Immature natural killer cell (primary cell): ENCODE data around the gene MACROD2. TPM values are rescaled to one million over a fixed set of nuclear protein-coding genes. Genes with fewer than 3 reads are reported as not detected.

Experiments
- DNase-seq, 3 donors: peaks; one replicate each; pipeline ENCODE4 v3.0.0; 2022; ENCODE audit warnings: mixed read lengths in 1 of 3
- H3K27ac Mint-ChIP-seq, 6 donors: one replicate each; pipeline ENCODE4 v1.8.0; 2020; ENCODE audit warnings: mixed read lengths in 6 of 6, mild to moderate bottlenecking in 5 of 6, inconsistent platforms in 4 of 6, moderate library complexity in 3 of 6
- H3K27me3 Mint-ChIP-seq, 3 donors: one replicate each; pipeline ENCODE4 v1.8.0; 2020 to 2021; ENCODE audit warnings: low read depth in 3 of 3, mild to moderate bottlenecking in 3 of 3, mixed read lengths in 3 of 3, moderate library complexity in 3 of 3, inconsistent platforms in 1 of 3
- H3K36me3 Mint-ChIP-seq, 3 donors: one replicate each; pipeline ENCODE4 v1.8.0; 2020; ENCODE audit warnings: mixed read lengths in 3 of 3, inconsistent platforms in 2 of 3, mild to moderate bottlenecking in 2 of 3
- H3K4me1 Mint-ChIP-seq, 2 donors: one replicate each; pipeline ENCODE4 v1.8.0; 2020; ENCODE audit warnings: inconsistent platforms in 2 of 2, mild to moderate bottlenecking in 2 of 2, mixed read lengths in 2 of 2, moderate library complexity in 1 of 2
- H3K4me3 Mint-ChIP-seq, 5 donors: one replicate each; pipeline ENCODE4 v1.8.0; 2020; ENCODE audit warnings: mild to moderate bottlenecking in 5 of 5, mixed read lengths in 5 of 5, inconsistent platforms in 3 of 5, moderate library complexity in 3 of 5
- H3K9me3 Mint-ChIP-seq, 6 donors: one replicate each; pipeline ENCODE4 v1.8.0; 2020; ENCODE audit warnings: mild to moderate bottlenecking in 6 of 6, mixed read lengths in 6 of 6, inconsistent platforms in 4 of 6, moderate library complexity in 3 of 6
- polyA plus RNA-seq, 3 donors: library from polyadenylated mRNA; unstranded; fragments of 300-500 nt; fragmentation: Illumina TruSeq; gene quantifications; one replicate each; pipeline ENCODE4 v1.2.3, GENCODE V29; 2021

The MACROD2 gene
- polyA plus RNA-seq, 3 donors from 2014 or later: not detected

DNA sequence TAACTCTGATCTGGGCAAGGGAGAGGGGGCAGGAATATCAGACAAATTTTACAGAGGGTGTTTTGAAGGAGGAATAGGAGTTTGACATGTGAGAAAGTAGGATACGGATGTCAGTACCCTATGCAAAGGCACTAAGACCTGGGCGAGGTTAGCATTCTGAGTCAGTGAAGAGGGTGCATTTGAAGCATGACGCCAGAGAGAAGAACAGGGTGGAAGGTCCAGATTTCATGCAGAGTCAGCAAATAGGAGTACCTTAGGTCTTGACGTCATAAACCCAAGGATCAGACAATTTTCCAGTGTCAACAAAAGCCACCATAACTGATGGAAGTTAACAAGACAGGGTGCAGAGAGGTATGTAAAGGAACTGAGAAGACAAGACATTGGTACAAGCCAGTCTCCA, 1738.7 kb downstream of the MACROD2 start:
- Mint-ChIP-seq H3K9me3 (peaks cover 0 to 20% (median 4%) of the 10 kb centered on the region in 6 donors), H3K27me3 (peaks cover 0 to 4% (median 0%) of the 10 kb centered on the region in 3 donors), H3K36me3 (no peaks in the 10 kb centered on the region), H3K4me1 (no peaks in the 10 kb centered on the region), H3K27ac (no peak overlapping the region), H3K4me3 (no peak overlapping the region)
- no peak for DNase-seq

DNA sequence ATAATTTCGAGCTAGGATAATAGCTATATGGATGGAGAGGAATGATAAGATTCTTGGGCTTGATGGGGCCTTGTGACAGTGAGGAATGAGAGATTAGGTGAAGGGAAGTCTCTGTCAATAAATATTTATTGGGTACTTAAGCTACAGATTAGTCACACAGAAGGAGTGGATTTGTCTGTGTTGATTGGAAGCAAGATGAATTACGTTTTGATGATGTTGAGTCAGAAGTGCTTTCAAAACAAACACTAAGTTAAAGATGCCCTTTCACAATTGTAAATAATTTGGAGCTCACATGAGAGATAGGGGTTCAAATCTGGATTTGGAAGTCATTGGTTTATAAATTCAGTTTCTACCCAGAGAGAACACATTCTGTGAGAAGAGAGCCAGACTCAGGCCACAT, 1743.7 kb downstream of the MACROD2 start:
- H3K4me3 Mint-ChIP-seq: no peak overlapping the region
- no peaks in the 10 kb centered on the region for H3K4me1 Mint-ChIP-seq
- H3K27ac Mint-ChIP-seq: no peak overlapping the region
- no peaks in the 10 kb centered on the region for H3K36me3 Mint-ChIP-seq
- no peak for DNase-seq
- H3K9me3 Mint-ChIP-seq: peaks cover 0 to 7% (median under 1%) of the 10 kb centered on the region in 6 donors
- peaks cover 0 to under 1% (median 0%) of the 10 kb centered on the region in 3 donors for H3K27me3 Mint-ChIP-seq

DNA sequence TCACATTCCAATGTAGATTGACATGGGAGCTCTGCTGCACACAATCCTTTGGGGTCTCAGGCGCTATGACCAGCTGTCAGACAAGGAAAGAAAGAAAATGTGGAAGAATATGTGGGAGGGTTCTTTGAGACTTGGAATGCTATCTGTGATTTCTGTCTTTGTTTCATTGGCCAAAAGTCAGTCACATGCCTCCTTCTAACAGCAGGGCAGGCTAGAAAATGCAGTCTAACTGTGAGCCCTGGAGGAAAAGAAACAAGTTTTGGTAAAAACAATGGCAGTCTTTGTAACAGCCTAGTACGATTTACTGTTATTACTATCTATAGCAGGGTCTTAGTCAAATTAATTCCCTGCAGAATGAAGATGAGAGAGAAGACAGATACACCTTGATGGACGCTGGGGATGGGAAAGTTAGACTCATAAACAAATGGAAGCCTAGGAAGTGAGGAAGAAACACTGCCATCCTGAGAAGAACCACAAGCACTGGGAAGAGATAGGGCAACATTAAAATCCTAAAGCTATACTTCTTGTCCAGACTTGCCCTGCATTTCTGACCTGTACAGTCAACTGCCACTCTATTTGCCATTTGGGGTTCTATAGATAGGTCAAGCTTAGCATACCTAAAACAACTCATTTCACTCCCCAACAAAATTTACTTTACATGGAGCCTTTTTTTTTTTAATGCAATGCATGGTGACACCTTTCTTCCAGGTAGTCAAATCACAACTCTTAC, 1744.9 kb downstream of the MACROD2 start:
- DNase-seq: no peak
- no peaks in the 10 kb centered on the region for H3K36me3 Mint-ChIP-seq
- H3K27me3 Mint-ChIP-seq: no peaks in the 10 kb centered on the region
- no peak overlapping the region for H3K4me3 Mint-ChIP-seq
- H3K9me3 Mint-ChIP-seq: peaks cover 0 to 5% (median under 1%) of the 10 kb centered on the region in 6 donors
- no peaks in the 10 kb centered on the region for H3K4me1 Mint-ChIP-seq
- no peak overlapping the region for H3K27ac Mint-ChIP-seq

DNA sequence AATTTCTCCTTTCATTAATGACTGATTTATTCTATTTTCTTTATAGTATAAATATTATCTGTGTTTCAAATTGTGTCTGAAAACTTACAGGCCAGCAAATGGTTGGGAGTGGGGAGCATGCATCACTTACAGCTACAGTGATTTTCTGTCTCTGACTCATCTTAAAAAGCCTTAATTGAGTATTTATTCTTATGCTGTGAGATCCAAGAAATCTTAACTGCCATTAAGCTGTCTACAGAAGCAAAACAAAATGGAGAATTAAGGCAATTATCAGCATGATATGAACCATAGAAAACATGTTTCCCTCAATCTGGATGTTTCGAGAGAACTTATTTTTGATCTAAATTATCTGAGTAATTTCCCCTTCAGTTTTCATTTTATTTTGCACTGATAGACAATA, 1746.8 kb downstream of the MACROD2 start:
- Mint-ChIP-seq H3K36me3 (no peaks in the 10 kb centered on the region), H3K9me3 (peaks cover 0 to 10% (median 4%) of the 10 kb centered on the region in 6 donors), H3K4me3 (no peak overlapping the region), H3K27me3 (no peaks in the 10 kb centered on the region), H3K4me1 (no peaks in the 10 kb centered on the region), H3K27ac (no peak overlapping the region)
- no peak for DNase-seq

DNA sequence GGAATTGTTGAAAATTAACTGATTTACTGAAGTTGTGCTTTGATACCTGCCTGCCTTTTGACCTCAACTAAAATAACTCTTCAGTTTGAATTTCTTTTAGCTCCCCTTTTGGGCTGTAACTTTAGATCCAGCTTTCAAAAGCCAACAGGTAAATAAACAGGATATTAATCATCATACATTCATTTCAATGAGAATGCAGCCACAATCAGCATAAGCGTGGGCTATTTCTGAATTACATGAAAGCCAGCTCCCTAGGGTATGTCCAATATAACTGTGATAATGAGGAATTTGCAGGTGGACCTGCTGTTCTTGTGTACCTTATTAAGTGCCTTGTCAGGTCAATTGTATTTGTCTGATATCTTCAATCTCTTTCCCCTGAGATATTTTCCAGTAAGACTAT, 1747.3 kb downstream of the MACROD2 start:
- Mint-ChIP-seq H3K4me3 (no peak overlapping the region), H3K27ac (no peak overlapping the region), H3K27me3 (no peaks in the 10 kb centered on the region), H3K4me1 (no peaks in the 10 kb centered on the region), H3K36me3 (no peaks in the 10 kb centered on the region), H3K9me3 (peaks cover 0 to 13% (median 4%) of the 10 kb centered on the region in 6 donors)
- DNase-seq: no peak

DNA sequence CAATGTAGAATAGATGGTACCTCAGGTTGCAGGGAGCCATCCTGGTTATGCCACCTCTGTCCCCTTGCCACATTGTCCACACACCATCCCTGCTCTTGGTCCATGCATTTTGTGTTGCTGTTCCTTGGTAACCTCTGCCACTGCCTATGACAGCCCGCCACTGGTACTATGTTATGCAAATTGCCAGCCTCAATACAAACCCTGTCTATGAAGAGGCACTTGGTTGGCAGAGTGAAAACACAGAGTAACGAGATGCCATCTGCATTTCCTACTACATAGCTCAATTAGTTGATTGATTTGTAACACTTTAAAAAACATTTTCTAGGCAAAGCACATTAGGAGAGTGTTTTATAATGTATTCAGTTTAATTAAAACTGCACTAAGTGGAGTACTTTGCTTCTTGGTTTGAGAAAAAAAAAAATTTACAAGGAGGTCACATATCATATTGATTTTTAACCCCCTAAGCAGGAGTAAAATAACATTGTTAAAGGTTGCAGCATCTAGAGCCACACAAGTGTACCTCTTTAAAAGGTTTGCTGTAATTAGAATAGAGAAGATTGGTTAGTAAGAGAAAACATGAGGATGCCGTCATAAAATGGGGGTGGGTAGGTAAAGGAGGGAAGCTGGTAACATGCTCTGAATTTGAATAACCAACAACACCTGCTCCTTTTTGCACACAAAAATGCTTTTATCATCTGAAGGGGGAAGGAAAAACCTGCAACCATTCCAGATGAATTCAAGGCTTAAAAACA, 1760.9 kb downstream of the MACROD2 start:
- no peak overlapping the region for H3K27ac Mint-ChIP-seq
- DNase-seq: no peak
- H3K36me3 Mint-ChIP-seq: peaks cover 0 to 3% (median 0%) of the 10 kb centered on the region in 3 donors
- H3K4me3 Mint-ChIP-seq: no peak overlapping the region
- H3K9me3 Mint-ChIP-seq: peaks cover 0 to 1% (median 0%) of the 10 kb centered on the region in 6 donors
- no peaks in the 10 kb centered on the region for H3K4me1 Mint-ChIP-seq
- peaks cover 0 to 6% (median 2%) of the 10 kb centered on the region in 3 donors for H3K27me3 Mint-ChIP-seq

DNA sequence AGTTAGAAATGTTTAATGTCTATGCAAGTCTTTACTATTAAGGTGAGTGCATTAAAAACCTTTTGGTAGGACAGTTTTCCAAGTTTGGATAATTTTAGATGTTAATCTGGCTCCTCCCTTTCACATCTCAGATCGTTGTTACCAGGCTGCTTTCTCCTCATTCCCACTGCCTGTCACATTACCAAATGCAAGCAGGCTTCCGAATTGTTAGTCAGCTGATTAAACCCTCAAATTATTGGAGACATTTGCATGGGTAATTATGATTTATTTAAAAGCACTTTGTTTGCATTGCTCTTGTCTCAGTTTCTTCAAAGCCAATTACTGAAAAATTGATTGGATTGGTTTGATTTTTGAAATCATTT, 1761.4 kb downstream of the MACROD2 start:
- peaks cover 0 to 3% (median 0%) of the 10 kb centered on the region in 3 donors for H3K36me3 Mint-ChIP-seq
- no peak overlapping the region for H3K4me3 Mint-ChIP-seq
- H3K27me3 Mint-ChIP-seq: peaks cover 0 to 6% (median 2%) of the 10 kb centered on the region in 3 donors
- H3K4me1 Mint-ChIP-seq: no peaks in the 10 kb centered on the region
- peaks cover 0 to 1% (median 0%) of the 10 kb centered on the region in 6 donors for H3K9me3 Mint-ChIP-seq
- H3K27ac Mint-ChIP-seq: no peak overlapping the region
- DNase-seq: no peak

DNA sequence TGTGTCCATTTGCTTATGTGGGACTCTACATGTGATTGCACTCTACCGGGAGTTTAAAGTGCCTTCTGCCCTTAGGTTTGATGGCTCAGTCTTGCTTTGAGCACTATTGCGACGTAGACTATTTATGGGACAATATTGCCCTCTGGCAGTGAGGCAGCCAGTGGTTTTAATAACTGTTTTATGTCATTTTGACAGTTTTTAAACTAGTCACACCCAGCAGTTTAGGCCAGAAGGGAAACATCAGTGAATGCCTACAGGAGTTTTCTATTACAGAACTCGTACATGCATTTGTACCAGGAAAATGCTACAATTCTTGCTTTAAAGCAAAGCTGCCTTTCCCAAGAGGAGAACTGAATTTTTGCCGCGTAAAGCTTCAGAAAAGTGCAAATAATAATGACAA, 1764.3 kb downstream of the MACROD2 start:
- DNase-seq: no peak
- Mint-ChIP-seq H3K4me1 (no peaks in the 10 kb centered on the region), H3K9me3 (peaks cover 0 to 3% (median under 1%) of the 10 kb centered on the region in 6 donors), H3K4me3 (no peak overlapping the region), H3K36me3 (peaks cover 0 to 3% (median 0%) of the 10 kb centered on the region in 3 donors), H3K27ac (no peak overlapping the region), H3K27me3 (peaks cover 0 to 6% (median 2%) of the 10 kb centered on the region in 3 donors)

DNA sequence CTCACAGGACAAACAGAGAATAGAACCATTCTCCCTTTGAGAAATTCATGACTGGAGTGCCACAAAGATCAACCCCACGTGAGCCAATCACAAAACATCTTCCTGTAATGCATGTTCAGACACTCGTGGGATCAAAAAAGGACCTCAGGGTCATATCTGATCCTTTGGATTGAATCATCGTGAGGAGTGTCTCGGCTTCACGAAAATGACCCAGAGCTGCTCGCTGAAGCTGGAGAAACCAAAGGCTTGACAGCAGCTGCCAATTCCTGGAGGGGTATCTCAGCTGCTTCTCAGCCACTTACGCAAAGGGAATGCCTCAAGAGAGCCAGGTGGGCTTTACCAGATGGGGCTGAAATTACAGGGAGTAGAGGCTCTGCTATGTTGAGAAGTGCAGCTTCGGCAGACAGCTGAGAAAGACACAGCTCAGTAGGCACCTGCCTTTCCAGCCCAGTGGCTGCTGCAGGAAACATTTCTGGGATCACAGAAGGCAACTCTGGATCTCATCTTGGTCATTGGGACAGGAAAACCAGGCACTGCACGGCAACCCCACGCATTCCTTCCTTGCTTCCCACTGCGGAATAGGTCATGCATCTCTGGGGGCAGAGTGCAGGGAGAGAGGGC, 1764.8 kb downstream of the MACROD2 start:
- Mint-ChIP-seq H3K27ac (no peak overlapping the region), H3K36me3 (peaks cover 0 to 3% (median 0%) of the 10 kb centered on the region in 3 donors), H3K4me3 (no peak overlapping the region), H3K4me1 (no peaks in the 10 kb centered on the region), H3K9me3 (peaks cover 0 to 6% (median 0%) of the 10 kb centered on the region in 6 donors), H3K27me3 (peaks cover 0 to 6% (median 3%) of the 10 kb centered on the region in 3 donors)
- no peak for DNase-seq

DNA sequence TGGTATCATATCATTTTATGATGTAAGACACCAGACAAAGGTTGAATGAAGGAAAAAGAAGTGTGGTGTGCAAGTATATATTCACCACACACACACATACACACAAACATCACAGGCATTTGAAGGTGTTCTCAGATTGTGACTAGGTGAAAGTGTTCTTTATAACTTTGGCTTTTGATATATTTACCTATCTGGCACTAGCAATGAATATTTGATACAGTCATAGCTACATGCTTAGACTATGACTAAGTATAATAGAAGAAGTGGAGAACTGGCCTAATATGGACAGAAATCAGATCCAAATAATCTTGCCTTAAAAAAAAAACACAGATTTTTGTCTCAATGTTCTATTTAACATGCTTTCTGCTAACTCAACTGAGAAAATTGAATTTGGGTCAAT, 1768.0 kb downstream of the MACROD2 start:
- Mint-ChIP-seq H3K4me1 (no peaks in the 10 kb centered on the region), H3K9me3 (peaks cover 0 to 9% (median 1%) of the 10 kb centered on the region in 6 donors), H3K36me3 (no peaks in the 10 kb centered on the region), H3K27ac (no peak overlapping the region), H3K27me3 (peaks cover 0 to 2% (median 0%) of the 10 kb centered on the region in 3 donors), H3K4me3 (no peak overlapping the region)
- no peak for DNase-seq

DNA sequence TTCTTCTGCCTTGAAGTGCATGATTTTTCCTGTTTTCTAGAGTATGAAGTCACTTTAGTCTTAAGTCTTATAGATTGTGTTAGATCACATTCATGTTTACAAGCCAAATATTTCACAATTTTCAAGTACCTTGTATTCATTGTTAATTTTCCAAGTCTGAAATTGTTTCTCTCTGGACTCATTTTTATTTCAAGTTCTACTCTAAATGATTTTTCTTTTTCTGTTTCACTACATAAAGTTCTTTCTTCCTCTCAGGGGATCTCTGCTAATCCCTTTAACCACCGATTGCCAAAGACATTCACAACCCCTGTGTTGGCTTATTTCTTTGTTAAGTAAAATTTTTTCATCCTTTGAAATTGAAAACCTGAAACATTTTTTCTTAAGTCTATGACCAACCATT, 1772.3 kb downstream of the MACROD2 start:
- Mint-ChIP-seq H3K27me3 (peaks cover 0 to 2% (median 0%) of the 10 kb centered on the region in 3 donors), H3K4me3 (no peak overlapping the region), H3K27ac (no peak overlapping the region), H3K36me3 (no peaks in the 10 kb centered on the region), H3K9me3 (peaks cover 0 to 9% (median 1%) of the 10 kb centered on the region in 6 donors), H3K4me1 (no peaks in the 10 kb centered on the region)
- no peak for DNase-seq

DNA sequence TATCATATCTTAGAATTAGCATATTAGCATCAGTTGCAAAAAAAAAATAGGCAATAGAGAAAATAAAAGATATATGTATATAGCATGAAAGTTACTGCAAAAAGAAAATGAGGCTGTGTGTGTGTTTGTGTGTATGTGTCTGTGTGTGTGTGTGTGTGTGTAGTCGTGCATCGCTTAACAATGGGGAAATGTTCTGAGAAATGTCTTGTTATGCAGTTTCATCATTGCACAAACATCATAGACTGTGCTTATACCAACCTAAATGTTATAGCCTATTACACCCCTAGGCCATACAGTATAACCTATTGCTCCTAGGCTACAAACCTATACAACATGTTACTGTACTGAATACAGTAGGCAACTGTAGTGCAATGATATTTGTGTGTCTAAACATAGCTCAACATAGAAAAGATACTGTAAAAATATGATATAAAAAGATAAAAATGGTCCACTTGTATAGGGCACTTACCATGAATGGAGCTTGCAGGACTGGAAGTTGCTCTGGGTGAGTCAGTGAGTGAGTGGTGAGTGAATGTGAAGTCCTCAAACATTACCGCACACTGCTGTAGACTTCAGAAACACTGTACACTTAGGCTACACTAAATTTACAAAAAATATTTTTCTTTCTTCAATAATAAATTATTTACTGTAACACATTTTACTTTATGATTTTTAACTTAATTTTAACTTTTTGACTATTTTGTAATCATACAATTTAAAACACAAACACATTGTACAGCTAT, 1772.9 kb downstream of the MACROD2 start:
- Mint-ChIP-seq H3K4me1 (no peaks in the 10 kb centered on the region), H3K4me3 (no peak overlapping the region), H3K27ac (no peak overlapping the region), H3K27me3 (peaks cover 0 to 2% (median 0%) of the 10 kb centered on the region in 3 donors), H3K36me3 (no peaks in the 10 kb centered on the region), H3K9me3 (peaks cover 0 to 9% (median 1%) of the 10 kb centered on the region in 6 donors)
- DNase-seq: no peak

DNA sequence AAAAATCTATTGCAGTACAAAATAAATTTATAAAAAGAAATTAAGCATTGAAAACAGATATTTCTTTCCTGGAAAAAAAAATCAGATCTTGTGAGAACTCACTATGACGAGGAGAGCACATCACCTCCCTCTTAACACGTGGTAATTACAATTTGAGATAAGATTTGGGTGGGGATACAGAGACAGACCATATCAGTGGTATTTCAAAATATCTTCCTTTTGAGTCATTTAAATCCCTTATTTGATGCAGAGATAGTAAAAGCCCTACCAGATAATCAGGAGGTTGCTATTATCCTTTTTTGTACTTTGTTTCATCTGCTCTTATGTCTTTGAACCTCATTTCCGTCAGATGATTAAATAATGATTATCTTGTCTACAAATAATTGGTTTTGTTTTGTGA, 1777.5 kb downstream of the MACROD2 start:
- H3K36me3 Mint-ChIP-seq: no peaks in the 10 kb centered on the region
- H3K4me3 Mint-ChIP-seq: no peak overlapping the region
- H3K27me3 Mint-ChIP-seq: peaks cover 0 to 2% (median 0%) of the 10 kb centered on the region in 3 donors
- peaks cover 0 to 12% (median 2%) of the 10 kb centered on the region in 6 donors for H3K9me3 Mint-ChIP-seq
- no peak for DNase-seq
- H3K27ac Mint-ChIP-seq: no peak overlapping the region
- no peaks in the 10 kb centered on the region for H3K4me1 Mint-ChIP-seq
